Peyer's patch (tissue), 4 donors: Measurements from ENCODE around the gene ST6GAL1.

Experiments
- POLR2A ChIP-seq, 2 donors: fragments of 450-650 bp; IDR thresholded peaks; one replicate each; pipeline ENCODE4 v1.5.1; 2017; ENCODE audit warnings: antibody characterized with exemption in 2 of 2, mild to moderate bottlenecking in 2 of 2, moderate library complexity in 2 of 2
- TF ChIP-seq, protein P1 (sequence below), 6 experiments: fragments of 450-650 bp in 4 of 6; fragments of 200-600 bp in 2 of 6; sonication (generic) in 1 of 6; IDR thresholded peaks; one replicate each; pipeline ENCODE4 v1.5.1; 2017 to 2019; ENCODE audit warnings: antibody characterized with exemption in 6 of 6, mild to moderate bottlenecking in 3 of 6, moderate library complexity in 1 of 6

DNA sequence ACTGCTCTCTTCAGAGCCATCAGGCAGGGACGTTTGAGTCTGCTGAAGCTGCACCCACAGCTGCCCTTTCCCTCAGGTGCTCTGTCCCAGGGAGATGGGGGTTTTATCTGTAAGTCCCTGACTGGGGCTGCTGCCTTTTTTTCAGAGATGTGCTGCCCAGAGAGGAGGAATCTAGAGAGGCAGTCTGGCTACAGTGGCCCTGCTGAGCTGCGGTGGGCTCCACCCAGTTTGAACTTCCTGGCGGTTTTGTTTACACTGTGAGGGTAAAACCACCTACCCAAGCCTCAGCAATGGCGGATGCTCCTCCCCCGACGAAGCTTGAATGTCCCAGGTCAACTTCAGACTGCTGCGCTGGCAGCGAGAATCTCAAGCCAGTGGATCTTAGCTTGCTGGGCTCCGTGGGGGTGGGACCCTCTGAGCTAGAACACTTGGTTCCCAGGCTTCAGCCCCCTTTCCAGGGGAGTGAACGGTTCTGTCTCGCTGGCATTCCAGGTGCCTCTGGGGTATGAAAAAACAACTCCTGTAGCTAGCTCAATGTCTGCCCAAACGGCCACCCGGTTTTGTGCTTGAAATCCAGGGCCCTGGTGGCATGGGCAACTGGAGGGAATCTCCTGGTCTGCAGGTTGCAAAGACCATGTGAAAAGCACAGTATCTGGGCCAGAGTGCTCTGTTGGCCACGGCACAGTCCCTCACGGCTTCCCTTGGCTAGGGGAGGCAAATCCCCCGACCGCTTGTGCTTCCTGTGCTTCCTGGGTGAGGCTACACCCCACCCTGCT is 21.1 kb upstream of the ST6GAL1 start:
- TF ChIP-seq, protein P1, sequence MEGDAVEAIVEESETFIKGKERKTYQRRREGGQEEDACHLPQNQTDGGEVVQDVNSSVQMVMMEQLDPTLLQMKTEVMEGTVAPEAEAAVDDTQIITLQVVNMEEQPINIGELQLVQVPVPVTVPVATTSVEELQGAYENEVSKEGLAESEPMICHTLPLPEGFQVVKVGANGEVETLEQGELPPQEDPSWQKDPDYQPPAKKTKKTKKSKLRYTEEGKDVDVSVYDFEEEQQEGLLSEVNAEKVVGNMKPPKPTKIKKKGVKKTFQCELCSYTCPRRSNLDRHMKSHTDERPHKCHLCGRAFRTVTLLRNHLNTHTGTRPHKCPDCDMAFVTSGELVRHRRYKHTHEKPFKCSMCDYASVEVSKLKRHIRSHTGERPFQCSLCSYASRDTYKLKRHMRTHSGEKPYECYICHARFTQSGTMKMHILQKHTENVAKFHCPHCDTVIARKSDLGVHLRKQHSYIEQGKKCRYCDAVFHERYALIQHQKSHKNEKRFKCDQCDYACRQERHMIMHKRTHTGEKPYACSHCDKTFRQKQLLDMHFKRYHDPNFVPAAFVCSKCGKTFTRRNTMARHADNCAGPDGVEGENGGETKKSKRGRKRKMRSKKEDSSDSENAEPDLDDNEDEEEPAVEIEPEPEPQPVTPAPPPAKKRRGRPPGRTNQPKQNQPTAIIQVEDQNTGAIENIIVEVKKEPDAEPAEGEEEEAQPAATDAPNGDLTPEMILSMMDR (IDR thresholded peaks at IDR 0.05): peak in 1 of 6 experiments; percentile 3
- no peak for TF ChIP-seq POLR2A (IDR thresholded peaks at IDR 0.05)
